ENCODE results near the gene OR6B1.
"Not testable (repeated sequence)": the region's sequence is repeated elsewhere in the genome, so short reads cannot be mapped to it uniquely, and the experiment has no call there.

The OR6B1 gene

DNA sequence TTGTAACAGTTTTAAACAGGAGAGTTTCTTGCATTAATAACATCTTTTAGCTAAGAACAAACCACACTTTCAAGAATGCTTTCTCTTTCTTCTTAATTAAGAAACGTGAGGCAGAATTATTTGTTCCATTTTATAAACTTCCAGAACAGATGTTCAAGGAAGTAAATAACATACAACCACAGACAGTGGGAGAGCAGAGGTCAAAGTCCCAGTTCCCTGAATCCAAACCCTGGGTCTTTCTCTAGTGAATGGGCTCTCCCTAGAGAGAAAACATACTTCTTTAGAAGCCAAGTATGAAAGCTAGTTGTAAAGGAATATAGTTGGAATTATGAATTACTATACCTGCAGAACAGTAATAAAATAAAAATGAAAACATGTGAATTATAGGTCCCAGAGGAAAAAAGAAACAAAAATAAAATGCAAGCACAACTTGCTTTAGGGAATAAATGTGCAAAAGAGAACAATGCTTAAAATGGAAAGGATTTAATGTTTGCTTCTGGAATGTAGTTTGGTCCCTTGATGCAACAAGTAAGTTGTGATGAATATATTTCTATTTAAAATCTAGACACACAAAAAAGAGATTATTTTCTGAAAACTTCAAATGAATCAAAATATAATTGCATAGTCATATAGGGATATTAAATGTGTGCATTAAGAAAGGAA, 6.0 kb downstream of the OR6B1 start:
- DNase-seq: no peak

DNA sequence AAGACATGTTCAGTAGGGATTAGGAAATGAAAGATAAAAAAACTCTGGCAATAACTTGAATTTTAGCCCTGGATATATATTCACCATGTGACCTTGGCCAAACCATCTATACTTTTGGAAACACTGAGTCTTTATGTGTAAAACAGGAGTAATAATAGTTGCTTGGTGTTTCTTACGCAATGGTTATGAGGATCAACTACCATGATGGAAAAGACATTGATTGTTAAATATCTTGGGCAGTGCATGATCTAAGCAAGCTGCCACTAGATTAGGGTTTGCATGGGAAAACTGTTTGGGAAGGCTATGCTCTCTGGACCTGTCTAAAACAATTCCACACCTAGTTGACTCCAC, 6.5 kb downstream of the OR6B1 start:
- DNase-seq: no peak

DNA sequence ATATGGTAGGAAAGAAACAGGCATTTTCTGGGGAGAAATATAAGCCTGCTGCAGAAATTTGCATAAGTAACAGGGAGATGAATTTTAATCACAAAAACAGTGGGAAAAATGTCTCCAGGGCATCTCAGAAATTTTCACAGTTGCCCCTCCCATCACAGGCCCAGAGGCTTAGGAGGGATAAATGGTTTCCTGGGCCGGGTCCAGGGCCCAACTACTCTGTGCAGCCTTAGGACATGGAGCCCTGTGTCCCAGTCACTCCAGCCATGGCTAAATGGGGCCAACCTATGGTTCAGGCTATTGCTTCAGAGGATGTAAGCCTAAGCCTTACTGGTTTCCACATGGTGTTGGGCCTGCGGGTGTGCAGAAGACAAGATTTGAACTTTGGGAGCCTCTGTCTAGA, 9.2 kb downstream of the OR6B1 start:
- DNase-seq: no peak

DNA sequence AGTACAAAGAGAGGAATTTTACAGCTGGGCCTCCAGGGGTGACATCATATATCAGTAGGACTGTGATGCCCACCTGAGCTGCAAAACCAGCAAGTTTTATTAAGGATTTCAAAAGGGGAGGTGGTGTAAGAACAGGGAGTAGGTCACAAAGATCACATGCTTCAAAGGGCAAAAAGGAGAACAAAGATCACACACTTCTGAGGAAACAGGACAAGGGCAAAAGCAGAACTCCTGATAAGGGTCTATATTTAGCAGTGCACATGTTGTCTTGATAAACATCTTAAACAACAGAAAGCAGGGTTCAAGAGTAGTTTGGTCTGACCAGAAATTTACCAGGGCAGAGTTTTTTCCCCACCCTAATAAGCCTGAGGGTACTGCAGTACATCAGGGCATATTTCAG, 9.9 kb downstream of the OR6B1 start:
- DNase-seq: not testable (repeated sequence)

DNA sequence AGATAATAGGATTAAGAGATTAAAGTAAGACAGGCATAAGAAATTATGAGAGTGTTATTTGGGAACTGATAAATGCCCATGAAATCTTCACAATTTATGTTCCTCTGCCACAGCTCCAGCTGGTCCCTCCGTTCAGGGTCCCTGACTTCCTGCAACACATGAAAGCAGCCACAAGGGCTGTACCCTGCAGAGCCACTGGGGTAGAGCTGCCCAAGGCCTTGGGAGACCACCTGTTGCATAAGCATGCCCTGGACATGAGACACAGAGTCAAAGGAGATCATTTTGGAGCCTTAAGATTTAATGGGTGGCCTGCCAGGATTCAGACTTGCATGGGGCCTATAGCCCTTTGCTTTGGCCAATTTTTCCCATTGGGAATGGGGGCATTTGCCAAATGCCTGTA, 10.7 kb downstream of the OR6B1 start:
- not testable (repeated sequence) for DNase-seq

DNA sequence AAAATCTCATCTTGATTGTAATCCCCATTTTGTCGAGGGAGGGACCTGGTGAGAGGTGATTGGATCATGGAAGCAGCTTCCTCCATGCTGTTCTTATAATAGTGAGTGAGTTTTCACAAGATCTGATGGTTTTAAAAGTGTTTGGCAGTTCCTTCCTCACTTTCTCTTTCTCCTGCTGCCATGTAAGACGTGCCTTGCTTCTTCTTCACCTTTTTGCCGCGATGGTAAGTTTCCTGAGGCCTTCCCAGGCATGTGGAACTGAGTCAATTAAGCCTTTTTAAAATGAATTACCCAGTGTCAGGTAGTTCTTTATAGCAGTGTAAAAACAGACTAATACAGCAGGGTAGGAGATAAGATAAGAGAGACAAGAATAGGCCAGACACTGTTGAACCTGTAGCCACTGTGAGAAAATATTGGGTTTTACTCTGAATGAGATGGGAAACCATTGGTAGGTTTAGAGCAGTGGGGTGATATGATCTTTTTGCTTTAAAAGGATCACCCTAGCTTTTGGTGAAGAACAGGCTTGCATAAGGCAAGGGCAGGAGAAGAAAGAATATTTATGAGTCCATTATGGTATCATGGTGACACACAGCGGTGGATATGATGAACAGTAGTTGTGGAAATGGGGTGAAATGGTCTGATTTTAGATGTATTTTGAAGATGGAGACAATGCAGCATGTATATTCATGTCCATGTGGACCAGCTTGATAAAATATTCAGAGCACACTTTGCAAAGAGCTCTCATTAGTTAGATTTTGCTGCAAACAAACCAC, 11.5 kb downstream of the OR6B1 start:
- DNase-seq: peak; percentile 7

DNA sequence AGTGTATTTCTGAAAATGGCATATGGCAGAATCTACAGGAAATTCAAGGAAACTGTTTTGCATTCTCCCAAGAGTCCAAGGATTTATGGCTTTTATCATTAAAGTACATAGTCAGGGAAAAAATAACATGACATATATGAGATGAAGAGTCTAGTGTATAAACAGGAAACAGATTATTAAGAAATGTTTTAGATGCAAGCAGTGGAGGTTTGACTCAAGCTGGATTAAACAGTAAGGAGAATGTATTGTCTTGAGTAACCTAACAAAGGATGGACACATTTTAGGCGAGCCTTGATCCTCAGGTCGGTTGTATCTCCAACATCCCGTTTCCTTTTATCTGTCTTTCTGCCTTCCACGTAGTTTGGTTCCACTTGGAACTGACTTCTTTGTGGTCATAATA, 17.9 kb downstream of the OR6B1 start:
- DNase-seq: no peak

DNA sequence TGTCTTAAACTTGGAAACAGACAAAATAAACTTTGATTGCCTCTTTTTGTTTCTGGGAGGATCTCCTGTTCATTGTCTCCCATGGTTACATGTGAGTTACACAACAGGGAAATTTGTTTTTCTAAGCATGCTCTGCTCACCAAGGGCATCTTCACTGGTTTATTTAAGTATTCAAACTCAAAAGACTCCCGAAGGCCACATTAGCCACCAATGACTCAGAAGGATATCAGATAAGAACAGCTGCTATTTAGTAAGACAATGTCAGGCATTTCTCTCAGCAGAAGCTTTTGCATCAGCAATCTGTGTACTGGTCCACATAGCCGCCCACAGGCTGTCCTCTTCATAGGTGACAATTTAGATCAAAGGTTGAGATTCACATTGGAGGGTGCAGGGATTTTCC, 19.3 kb downstream of the OR6B1 start:
- peak; percentile 72 for DNase-seq

DNA sequence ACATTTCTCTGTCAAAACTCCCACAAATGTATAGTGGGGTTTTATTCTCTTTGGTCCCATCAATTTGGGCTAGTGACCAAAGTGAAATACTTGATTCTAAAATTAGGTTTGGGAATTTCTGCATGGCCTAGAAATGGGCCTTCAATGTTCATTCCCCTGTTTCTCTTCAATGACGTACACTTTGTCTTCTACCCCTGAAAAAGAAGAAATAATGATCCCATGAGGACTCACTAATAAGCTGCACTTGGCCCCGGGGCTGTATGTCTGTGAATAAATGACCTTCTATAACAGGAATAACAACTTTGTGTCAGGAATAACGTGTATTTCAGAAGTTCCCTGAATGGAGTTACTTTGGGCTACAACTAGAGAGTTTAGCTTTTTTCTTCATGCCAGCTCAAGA, 20.2 kb downstream of the OR6B1 start:
- no peak for DNase-seq

DNA sequence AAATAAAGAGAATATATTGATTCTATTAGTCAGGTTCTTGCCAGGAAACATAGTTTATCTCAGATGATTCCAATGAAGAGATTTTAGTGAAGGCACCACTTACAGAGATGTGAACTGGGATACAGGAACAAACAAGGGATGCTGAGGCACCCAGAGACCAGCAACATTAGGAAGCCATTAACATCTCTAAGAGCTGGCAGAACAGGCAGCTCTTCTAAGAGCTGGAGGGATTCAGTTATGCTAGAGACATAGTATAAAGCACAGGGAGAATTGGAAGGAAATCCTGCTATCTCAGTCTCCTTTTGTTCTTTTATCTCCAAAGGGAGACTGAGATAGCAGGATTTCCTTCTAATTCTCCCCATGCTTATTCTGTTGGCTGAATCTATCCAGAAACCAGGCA, 22.0 kb downstream of the OR6B1 start:
- no peak for DNase-seq

DNA sequence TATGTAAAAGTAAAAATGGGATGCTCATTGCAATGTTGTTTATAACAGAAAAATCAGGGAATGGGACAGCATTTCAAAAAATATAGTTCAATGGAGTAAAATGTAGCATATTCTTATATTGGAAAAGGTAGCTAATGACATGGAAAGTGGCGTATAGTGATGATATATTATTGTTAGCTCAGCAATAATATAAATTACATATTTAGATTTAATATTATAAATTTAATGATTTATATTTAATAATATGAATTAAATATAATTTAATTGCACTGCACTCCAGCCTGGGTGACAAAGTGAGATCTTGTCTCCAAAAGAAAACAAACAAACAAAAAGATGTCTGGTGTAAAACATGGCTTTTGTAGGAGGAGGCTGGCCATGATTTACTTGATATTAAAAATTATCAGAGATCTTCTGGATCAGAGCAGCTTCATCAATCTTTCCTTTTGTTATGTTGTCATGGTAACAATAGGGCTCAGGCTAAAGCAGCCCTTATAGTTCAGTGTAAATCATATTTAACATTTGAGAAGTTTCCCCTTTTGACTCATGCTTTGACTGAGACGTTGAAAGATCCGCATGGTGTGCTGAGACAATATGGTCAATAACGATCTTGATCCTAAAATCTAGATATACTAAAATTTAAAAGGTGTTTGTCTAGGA, 23.2 kb downstream of the OR6B1 start:
- DNase-seq: no peak

DNA sequence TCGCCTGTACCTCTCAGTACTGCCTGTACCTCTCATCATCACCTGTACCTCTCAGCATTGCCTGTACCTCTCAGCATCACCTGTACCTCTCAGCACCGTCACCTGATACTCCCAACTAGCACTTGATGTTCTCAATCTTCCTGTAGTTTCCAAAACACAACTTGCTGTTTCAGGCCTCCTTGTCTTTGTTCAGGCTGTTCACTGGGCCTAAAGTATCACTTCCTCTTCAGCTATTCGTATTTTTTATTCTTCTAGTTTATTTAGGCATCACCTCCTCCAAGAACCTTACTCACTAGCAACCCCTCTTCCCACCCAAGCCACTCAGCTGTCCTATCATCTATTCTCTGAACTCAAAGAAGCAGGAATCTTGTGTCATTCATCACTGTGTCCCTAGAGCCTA, 24.1 kb downstream of the OR6B1 start:
- no peak for DNase-seq

GRCh38 chr7:144026203-144026883, 26.2 kb downstream of the OR6B1 start:
- no peak for DNase-seq

- DNase-seq: peak; percentile 18
Measured at GRCh38 chr7:144027070-144027469, 26.9 kb downstream of the OR6B1 start.

GRCh38 chr7:144027974-144028373, 27.9 kb downstream of the OR6B1 start:
- no peak for DNase-seq

- no peak for DNase-seq
Measured at GRCh38 chr7:144028547-144028946, 28.4 kb downstream of the OR6B1 start.

- DNase-seq: no peak
Measured at GRCh38 chr7:144032516-144032915, 32.4 kb downstream of the OR6B1 start.

DNA sequence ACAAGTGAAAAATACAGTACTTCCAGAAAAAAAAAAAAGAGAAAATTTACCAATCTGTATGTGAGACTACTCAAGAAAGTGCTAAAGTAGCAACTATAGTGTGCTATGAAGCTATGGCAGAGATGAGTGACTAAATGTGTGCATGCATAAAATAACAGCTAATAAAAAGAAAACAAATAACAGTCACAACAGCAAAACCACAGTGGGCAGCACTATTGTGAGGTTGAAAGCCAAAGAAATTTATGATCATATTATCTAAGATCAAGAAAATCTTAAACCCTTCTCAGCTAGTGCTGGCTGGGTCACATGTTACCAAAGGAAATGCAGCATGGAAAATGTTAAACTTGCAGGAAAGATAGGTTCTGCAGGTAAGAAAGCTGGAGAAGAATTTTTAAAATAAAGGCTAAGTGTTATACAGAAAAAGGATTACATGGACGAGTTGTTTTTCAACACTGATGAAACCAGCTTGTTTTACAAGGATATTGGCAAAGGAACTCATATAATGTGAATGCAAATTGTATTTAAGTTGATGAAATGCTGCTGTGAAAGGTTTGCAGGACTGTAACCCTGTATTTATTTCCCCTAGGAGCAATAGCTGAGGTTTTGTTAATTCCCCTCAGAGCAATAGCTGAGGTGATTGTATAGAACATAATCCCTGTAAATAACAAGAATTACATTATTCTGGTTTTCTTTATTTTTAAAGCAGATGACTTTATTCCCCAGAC, 33.0 kb downstream of the OR6B1 start:
- DNase-seq: no peak

- no peak for DNase-seq
Measured at GRCh38 chr7:144035385-144035784, 35.3 kb downstream of the OR6B1 start.

- no peak for DNase-seq
Measured at GRCh38 chr7:144036302-144036885, 36.3 kb downstream of the OR6B1 start.

DNA sequence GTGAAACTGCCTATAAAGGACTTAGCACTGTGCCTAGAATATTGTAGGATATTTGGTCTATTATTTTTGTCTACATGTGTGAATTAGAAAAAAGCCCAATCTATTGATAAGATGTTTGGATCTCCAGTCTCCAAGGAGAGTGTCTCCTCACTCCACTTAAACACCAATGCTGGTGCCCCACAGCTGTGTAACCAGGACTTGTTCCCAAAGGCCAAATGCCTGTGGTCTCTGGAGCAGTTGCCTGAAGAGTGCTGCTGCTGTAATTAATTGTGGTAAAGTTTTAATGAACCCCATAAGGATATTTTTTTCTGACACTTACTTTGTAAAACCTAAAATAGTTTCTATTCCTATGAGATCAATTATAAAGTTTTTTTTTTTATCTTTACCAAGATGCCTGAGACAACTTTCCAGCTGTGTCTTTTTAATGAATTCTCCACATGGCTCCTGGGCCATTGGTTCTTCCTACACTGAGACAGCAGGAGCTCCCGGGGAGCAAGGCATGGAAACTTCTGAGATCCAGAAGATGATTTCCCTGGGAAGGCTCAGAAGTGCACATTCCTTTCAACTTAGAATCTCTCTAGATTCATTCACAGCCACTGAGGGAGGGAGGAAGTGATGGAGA, 37.4 kb downstream of the OR6B1 start:
- DNase-seq: peak; percentile 4

- no peak for DNase-seq
Measured at GRCh38 chr7:144038887-144039286, 38.8 kb downstream of the OR6B1 start.
